HG03439 (cell line): ENCODE results near the gene DACH2.

ENCODE experiments used
- ATAC-seq: cut with Tn5 transposase; IDR thresholded peaks from one replicate; pipeline ENCODE4 v1.9.1; 2021; ENCODE audit warnings: mild to moderate bottlenecking, moderate library complexity; ENCODE audit not compliant: unreplicated experiment

Gene DACH2

GRCh38 chrX:86295293-86295692 is 147.0 kb downstream of the DACH2 start:
- no peak for ATAC-seq

DNA sequence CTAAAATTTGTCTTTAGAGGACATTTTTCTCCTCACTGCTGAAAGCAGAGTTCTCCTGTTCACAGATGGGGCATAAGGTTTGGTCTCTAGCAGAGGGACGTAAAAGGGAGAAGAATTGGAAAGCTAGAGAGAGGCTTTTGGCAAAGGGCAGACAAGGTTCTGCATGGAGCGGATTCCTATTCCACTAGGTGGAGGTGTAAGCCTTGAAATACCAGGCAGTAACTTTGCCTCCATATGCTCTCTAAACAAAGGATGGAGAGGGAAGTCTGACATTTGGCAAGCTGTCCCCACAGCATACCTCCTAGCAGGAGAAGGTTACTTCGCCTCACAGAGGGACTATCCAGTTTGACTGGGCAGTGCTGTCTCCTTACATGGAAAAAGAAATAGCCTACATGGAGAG is 174.7 kb downstream of the DACH2 start:
- no peak for ATAC-seq

- ATAC-seq: no peak
Observed at GRCh38 chrX:86329174-86329573, 180.9 kb downstream of the DACH2 start.

DNA sequence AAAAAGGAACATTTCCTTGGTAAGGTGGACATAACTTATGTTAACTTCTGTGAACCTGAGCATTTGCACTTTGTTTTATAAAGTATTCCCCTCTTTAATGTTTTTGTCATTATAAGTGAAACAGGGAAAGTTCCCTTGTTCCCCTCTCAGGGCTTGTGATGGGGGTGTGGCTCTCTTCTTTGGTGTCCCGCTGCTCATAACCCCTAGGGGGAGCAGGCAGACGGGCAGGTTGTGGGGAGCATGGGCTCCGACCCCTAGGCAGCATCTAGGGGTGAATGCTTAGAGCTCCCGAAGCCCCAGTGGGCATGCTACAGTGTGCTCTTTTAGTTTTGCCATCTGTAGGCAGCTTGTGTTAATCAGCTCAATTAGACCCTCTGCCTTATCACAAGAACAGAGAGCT is 200.4 kb downstream of the DACH2 start:
- no peak for ATAC-seq

DNA sequence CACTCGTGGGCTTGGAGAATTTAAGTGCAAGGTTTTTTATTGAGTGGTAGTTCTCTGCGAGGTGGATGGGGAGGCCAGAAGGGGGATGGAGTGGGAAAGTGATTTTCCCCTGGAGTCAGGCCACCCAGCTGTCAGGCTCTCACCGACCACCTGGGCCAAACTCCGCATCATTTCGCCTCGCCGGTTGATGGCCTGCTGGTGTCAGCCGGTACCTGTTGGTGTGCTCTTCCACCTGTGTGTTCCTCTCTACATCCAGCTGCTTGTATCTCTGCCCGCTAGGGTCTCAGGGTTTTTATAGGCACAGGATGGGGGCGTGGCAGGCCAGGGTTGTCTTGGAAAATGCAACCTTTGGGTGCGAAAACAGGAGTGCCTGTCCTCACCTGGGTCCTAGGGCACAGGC is 200.9 kb downstream of the DACH2 start:
- no peak for ATAC-seq

DNA sequence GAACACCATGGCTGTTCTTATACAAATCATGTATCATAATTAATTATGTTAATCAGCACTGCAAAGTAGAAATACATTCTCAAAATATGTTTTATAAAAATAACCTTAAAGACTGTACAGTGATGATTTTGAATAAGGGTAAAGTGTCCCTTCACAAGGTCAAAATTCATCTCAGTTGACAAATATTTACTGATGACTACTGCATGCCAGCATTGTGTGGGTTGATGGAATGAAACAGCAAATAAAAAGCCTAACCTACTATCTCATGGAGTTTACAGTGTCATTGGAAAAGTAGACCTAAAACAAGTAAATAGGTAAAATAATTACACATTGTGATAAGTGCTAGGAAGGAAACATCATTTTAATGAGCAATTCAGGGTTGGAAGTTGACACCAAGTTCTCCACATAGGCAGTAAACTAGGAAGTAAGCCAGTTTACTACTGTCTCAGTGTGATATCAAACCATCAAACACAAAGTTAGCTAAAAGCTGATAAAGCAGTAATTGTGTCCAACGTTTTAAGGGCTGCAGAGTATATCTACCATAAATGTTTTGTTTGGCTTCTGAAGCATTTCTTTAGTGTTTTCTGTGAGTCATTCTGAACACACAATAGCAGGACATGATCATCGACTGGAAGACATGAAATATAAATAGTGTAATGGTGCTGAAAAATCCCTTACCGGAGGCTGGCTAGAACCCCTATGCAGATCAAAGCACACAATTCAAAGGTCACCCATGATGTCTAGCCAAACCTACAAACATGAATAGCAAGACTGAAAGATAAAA is 221.8 kb downstream of the DACH2 start:
- ATAC-seq: no peak

- no peak for ATAC-seq
Observed at GRCh38 chrX:86370927-86371326, 222.7 kb downstream of the DACH2 start.

GRCh38 chrX:86379209-86379608 is 231.0 kb downstream of the DACH2 start:
- no peak for ATAC-seq

DNA sequence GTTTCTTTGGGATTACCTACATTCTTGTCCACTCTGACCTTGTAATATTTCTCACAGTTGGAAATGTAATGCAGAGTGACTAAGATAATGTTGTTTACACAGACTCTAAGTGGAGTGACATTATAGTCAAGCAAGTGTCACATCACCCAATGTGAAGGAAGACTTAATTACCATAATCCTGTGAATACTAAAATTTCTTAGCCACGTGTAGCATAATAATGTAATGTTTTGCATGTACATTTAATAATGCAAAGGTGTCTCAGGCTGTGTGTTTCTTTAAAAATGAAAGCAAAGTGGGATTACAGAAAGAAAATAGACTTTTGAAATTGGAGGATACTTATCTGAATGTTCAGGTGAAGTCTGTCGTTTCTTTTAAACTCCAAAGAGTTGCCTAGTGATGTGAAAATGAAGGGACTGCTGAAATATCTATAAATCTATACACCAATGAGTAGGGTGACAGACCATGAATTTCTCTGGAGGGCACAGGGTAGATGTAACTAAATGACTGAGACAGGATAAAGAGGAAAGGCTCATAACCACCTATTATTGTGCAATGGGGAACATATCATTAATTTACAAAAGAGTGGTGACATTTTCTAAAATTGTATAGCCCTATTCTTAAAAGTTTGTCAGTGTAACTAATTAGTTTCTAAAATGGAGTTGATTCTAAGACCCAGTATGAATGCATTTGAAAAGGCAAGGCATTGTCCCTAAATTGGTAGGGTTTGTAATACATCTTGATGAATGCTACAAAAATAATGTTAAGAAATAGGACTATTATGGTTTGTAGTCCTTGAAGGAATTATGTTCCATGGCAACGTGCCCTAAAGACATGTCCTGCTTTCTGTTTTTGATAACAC is 235.7 kb downstream of the DACH2 start:
- ATAC-seq: no peak

DNA sequence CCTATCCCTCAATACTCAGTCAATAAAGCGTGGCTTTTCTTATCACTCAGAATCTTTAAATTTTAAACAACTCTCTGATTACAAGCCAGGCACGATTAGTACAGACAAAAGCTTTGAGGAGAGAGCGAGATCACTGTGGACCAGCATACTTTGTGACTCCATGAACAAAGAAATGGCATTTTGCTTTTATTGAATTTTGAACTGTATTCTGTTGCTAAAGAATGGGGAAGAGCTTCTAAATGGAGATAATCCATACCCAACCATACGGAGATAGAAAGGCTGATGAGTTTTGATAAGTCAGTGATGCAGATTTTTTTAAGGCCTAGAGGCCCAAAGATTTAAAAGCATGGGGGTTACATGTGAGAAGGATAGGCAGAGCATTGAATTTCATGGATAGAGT is 259.1 kb downstream of the DACH2 start:
- no peak for ATAC-seq

DNA sequence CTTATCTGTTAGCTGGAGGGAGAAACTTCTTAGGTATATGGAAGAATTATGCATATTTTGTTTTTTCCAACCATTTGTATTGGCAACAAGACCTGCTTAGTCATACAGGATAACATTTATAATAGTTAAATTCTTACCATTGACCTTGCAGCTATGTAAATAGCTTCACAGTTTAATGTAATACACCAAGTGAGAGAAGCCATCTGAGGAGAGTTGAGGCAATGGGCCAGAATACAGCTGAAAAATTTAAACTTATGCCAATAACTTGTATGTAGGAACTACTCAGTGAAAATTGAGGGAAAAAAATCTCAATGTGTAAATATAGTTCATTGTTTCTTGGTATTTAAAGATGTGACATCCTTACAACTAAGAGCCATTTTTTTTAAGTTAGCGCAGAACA is 273.5 kb downstream of the DACH2 start:
- no peak for ATAC-seq

DNA sequence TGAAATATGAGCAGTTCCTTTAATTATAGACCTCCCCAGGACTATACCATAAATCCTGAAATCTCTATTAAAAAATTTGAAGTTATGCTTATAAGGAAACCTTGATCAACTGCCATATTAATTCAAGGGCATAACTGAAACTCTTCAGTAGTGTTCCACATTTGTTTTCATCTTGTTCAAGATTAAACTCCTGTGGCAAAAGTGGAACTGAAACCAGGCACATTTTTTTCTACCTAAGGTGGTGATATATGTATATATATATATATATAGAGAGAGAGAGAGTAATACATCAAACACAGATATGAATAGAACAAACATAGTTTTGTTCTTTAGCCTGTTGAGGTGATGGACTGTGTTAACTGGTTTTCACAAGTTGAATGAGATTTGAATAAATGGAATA is 287.9 kb downstream of the DACH2 start:
- no peak for ATAC-seq

- no peak for ATAC-seq
Observed at GRCh38 chrX:86455495-86455894, 307.2 kb downstream of the DACH2 start.

- no peak for ATAC-seq
Observed at GRCh38 chrX:86460760-86461159, 312.5 kb downstream of the DACH2 start.

GRCh38 chrX:86504297-86504696 is 356.0 kb downstream of the DACH2 start:
- no peak for ATAC-seq

DNA sequence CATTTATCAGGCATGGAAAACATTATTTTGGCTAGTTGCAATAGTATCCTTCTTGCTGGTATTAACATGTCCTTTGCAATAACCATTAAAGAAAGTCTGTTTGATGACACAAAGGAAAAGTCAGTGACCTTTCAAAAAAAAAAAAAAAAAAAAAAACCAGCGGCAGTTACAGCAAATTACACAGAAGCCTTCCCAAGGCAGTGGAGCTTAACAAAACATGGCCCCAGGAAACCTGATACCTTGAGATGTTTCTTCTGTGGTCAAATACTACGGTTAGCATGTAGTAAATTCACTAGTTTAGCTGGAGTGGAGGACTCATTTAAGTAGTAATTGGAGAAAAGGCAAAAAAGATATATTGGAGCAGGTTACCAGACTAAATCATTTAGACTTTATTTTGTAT is 359.1 kb downstream of the DACH2 start:
- no peak for ATAC-seq

DNA sequence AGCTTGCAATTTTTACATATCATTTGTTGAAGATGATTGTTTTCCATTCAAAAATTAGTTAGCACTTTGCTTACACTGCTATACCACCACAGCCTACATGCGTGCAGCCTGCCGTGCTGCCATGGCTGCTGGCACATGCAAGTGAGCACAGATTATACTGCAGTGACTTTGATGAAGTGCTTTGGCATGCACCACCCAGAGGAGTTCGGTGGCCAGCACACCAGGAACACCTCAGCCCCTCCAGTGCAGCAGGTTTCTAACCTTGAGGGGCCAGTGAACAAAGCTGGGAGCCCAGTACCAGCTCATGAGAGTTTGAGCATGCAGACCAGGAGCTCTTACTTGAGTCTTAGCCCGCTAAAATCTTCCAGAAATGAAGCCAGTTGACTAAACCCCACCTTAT is 431.5 kb downstream of the DACH2 start:
- ATAC-seq: no peak

- no peak for ATAC-seq
Observed at GRCh38 chrX:86604607-86605006, 456.4 kb downstream of the DACH2 start.

- no peak for ATAC-seq
Observed at GRCh38 chrX:86696951-86697350, 548.7 kb downstream of the DACH2 start.

GRCh38 chrX:86711531-86712180 is 563.4 kb downstream of the DACH2 start:
- ATAC-seq: no peak

- no peak for ATAC-seq
Observed at GRCh38 chrX:86714441-86714840, 566.2 kb downstream of the DACH2 start.

DNA sequence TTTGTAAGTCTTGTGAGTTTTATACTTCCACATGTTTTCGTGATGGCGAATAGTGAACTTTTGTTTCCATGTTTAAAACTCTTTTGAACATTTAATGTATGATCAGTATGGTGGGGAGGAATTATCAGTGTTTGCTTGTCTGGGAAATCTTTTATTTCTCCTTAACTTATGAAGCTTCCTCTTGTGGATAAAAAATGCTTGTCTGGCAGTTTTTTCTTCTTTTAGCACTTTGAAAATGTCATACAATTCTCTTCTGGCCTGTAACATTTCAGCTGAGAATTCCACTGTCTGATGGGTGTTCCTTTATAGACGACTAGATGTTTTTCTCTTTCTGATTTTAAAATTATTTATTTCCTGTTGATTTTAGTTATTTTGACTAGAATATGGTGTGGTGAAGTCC is 576.0 kb downstream of the DACH2 start:
- ATAC-seq: no peak
